ENCODE data around the gene PRKD1.

DNA sequence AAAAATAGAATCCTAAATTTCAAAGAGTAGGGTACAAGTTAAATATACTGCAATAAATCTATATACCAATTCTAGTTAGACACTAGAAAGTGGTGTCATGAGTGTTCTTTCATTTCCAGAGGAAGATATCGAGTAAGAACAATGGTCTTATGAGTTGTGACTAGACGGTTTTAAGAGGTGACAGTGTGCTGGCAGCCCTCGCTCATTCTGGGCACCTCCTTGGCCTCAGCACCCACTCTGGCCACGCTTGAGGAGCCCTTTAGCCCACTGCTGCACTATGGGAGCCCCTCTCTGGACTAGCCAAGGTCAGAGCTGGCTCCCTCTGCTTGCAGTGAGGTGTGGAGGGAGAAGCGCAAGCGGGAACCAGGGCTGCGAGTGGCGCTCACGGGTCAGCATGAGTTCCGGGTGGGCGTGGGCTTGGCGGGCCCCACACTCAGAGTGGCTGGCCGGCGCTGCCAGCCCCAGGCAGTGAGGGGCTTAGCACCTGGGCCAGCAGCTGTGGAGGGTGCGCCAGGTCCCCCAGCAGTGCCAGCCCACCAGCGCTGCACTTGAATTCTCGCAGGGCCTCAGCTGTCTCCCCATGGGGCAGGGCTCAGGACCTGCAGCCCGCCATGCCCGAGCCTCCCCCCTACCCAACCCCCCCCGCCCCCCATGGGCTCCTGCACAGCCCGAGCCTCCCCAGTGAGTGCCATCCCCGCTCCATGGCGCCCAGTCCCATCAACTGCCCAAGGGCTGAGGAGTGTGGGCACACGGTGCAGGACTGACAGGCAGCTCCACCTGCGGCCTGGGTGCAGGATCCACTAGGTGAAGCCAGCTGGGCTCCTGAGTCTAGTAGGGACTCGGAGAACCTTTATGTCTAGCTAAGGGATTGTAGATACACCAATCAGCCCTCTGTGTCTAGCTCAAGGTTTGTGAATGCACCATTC, 18.7 kb downstream of the PRKD1 start:
- TF ChIP-seq, protein P1, sequence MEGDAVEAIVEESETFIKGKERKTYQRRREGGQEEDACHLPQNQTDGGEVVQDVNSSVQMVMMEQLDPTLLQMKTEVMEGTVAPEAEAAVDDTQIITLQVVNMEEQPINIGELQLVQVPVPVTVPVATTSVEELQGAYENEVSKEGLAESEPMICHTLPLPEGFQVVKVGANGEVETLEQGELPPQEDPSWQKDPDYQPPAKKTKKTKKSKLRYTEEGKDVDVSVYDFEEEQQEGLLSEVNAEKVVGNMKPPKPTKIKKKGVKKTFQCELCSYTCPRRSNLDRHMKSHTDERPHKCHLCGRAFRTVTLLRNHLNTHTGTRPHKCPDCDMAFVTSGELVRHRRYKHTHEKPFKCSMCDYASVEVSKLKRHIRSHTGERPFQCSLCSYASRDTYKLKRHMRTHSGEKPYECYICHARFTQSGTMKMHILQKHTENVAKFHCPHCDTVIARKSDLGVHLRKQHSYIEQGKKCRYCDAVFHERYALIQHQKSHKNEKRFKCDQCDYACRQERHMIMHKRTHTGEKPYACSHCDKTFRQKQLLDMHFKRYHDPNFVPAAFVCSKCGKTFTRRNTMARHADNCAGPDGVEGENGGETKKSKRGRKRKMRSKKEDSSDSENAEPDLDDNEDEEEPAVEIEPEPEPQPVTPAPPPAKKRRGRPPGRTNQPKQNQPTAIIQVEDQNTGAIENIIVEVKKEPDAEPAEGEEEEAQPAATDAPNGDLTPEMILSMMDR (IDR thresholded peaks at IDR 0.05; ENCODE audit: borderline replicate concordance, extremely low read depth, low read length, poor library complexity, severe bottlenecking): no peak
- no peak for TF ChIP-seq EZH2 (IDR thresholded peaks at IDR 0.05; ENCODE audit: borderline replicate concordance, low read depth, low read length, severe bottlenecking)

All from DND-41 (cell line).